Osteoblast (primary cell): ENCODE results near the gene TMEM14C. TPM values are rescaled to one million over a fixed set of nuclear protein-coding genes. Genes with fewer than 3 reads are reported as not detected.

ENCODE experiments used
- DNase-seq: peaks from one replicate; pipeline ENCODE4 v3.0.0; 2011; ENCODE audit warnings: low spot score, mixed read lengths; ENCODE audit not compliant: insufficient read length; ENCODE audit errors: missing footprints
- H2AFZ ChIP-seq: 2 replicates; pipeline ENCODE4 v1.6.0; 2011; ENCODE audit warnings: mild to moderate bottlenecking, low read length
- H3K27ac ChIP-seq: 2 replicates; pipeline ENCODE4 v1.5.1; 2011; ENCODE audit warnings: mild to moderate bottlenecking, low read depth, low read length, moderate library complexity
- H3K27me3 ChIP-seq: 2 replicates; pipeline ENCODE4 v1.6.0; 2012; ENCODE audit warnings: mild to moderate bottlenecking, control low read depth, inconsistent platforms, low read length, moderate library complexity; ENCODE audit not compliant: insufficient read depth
- H3K36me3 ChIP-seq: 2 replicates; pipeline ENCODE4 v1.5.1; 2011; ENCODE audit warnings: mild to moderate bottlenecking, low read length, control low read depth, moderate library complexity; ENCODE audit not compliant: insufficient read depth
- H3K4me1 ChIP-seq: 2 replicates; pipeline ENCODE4 v1.5.1; 2011; ENCODE audit warnings: mild to moderate bottlenecking, low read length, control low read depth, moderate library complexity; ENCODE audit not compliant: insufficient read depth
- H3K4me2 ChIP-seq: 2 replicates; pipeline ENCODE4 v1.6.0; 2011; ENCODE audit warnings: mild to moderate bottlenecking, low read length; ENCODE audit not compliant: insufficient read depth
- H3K4me3 ChIP-seq: fragments of 200-600 bp; sonication (generic); 3 replicates; pipeline ENCODE4 v1.5.1; 2012; ENCODE audit warnings: mild to moderate bottlenecking, low read length, inconsistent platforms; ENCODE audit not compliant: insufficient read depth
- H3K79me2 ChIP-seq: 2 replicates; pipeline ENCODE4 v1.6.0; 2012; ENCODE audit warnings: mild to moderate bottlenecking, low read length, control low read depth, inconsistent platforms; ENCODE audit not compliant: insufficient read depth
- H3K9me3 ChIP-seq: 2 replicates; pipeline ENCODE4 v1.5.1; 2011; ENCODE audit warnings: low read depth, low read length, control low read depth
- H4K20me1 ChIP-seq: 2 replicates; pipeline ENCODE4 v1.6.0; 2012; ENCODE audit warnings: mild to moderate bottlenecking, low read length, control low read depth; ENCODE audit not compliant: insufficient read depth
- total RNA-seq: library from RNA; depleted of rRNA; stranded (reverse); fragments of >200 nt; gene quantifications from 2 replicates; pipeline ENCODE4 v1.2.3, GENCODE V29; 2012
- TF ChIP-seq, protein P1 (sequence below): IDR thresholded peaks from 2 replicates; pipeline ENCODE4 v1.5.1; 2011; ENCODE audit warnings: mild to moderate bottlenecking, low read depth, low read length, moderate library complexity; ENCODE audit errors: extremely low read depth

Gene TMEM14C
- total RNA-seq = 131 and 155 TPM in 2 replicates

GRCh38 chr6:10722820-10723566, at the start of gene TMEM14C:
Gene TMEM14C, plus strand, starts transcription at chr6:10723070. Its CDS starts 1,544 bp downstream, at chr6:10724614.
- H3K4me1 ChIP-seq = peaks cover 15% of the 10 kb centered on the region
- TF ChIP-seq, protein P1, sequence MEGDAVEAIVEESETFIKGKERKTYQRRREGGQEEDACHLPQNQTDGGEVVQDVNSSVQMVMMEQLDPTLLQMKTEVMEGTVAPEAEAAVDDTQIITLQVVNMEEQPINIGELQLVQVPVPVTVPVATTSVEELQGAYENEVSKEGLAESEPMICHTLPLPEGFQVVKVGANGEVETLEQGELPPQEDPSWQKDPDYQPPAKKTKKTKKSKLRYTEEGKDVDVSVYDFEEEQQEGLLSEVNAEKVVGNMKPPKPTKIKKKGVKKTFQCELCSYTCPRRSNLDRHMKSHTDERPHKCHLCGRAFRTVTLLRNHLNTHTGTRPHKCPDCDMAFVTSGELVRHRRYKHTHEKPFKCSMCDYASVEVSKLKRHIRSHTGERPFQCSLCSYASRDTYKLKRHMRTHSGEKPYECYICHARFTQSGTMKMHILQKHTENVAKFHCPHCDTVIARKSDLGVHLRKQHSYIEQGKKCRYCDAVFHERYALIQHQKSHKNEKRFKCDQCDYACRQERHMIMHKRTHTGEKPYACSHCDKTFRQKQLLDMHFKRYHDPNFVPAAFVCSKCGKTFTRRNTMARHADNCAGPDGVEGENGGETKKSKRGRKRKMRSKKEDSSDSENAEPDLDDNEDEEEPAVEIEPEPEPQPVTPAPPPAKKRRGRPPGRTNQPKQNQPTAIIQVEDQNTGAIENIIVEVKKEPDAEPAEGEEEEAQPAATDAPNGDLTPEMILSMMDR = no peak
- H3K27me3 ChIP-seq = no peaks in the 10 kb centered on the region
- H3K79me2 ChIP-seq = peaks cover 39% of the 10 kb centered on the region
- peaks cover 17% of the 10 kb centered on the region for H3K36me3 ChIP-seq
- no peaks in the 10 kb centered on the region for H3K9me3 ChIP-seq
- H4K20me1 ChIP-seq = no peaks in the 10 kb centered on the region
- peak within 1 kb of the TSS; percentile 92 for H3K4me3 ChIP-seq
- peak within 1 kb of the TSS; percentile 86 for H3K27ac ChIP-seq
- peak within 1 kb of the TSS; percentile 98 for H2AFZ ChIP-seq
- peak; percentile 99 for DNase-seq
- H3K4me2 ChIP-seq = peak within 1 kb of the TSS; percentile 99

DNA sequence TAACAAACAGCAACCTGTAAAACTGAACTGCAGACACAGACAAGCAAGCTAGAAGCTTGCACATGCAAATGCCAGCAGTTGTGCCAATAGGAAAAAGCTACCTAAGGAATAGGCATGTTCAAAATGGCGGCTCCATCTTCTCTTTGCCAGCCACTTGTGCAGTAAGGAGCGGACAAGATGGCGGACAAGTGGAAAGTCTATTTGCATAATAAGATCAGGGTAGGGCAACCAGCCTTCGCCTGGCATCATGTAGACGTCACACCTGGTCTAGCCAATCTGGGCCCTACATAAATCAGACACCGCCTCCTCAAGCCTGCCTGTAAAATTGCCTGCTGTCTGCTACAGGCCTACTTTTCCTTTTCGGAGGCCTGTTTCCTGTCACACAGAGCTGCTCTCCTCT, 46.5 kb upstream of the TMEM14C start:
- TF ChIP-seq, protein P1 = no peak
- Histone ChIP-seq H3K4me1 (no peaks in the 10 kb centered on the region), H4K20me1 (no peaks in the 10 kb centered on the region), H3K4me3 (no peak overlapping the region), H3K36me3 (no peaks in the 10 kb centered on the region), H3K27ac (no peak overlapping the region), H3K27me3 (no peaks in the 10 kb centered on the region), H3K79me2 (no peaks in the 10 kb centered on the region), H2AFZ (no peak overlapping the region), H3K4me2 (no peak overlapping the region), H3K9me3 (no peaks in the 10 kb centered on the region)
- no peak for DNase-seq

DNA sequence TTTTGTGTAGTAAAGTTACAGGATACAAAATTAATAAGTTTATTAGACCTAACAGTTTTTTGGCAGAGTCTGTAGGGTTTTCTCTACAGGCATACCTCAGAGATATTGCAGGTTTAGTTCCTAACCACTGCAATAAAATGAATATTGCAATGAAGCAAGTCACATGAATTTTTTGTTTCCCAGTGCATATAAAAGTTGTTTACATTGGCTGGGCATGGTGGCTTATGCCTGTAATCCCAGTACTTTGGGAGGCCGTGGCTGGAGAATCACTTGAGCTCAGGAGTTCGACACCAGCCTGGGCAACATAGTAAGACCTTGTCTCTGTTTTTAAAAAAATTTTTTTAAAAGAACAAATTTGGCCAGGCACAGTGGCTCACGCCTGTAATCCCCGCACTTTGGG, 44.4 kb upstream of the TMEM14C start:
- no peak for DNase-seq
- Histone ChIP-seq H3K36me3 (no peaks in the 10 kb centered on the region), H3K27ac (no peak overlapping the region), H3K4me2 (no peak overlapping the region), H3K4me3 (no peak overlapping the region), H3K9me3 (no peaks in the 10 kb centered on the region), H3K79me2 (no peaks in the 10 kb centered on the region), H3K4me1 (no peaks in the 10 kb centered on the region), H4K20me1 (no peaks in the 10 kb centered on the region), H2AFZ (no peak overlapping the region), H3K27me3 (no peaks in the 10 kb centered on the region)
- TF ChIP-seq, protein P1 = no peak

DNA sequence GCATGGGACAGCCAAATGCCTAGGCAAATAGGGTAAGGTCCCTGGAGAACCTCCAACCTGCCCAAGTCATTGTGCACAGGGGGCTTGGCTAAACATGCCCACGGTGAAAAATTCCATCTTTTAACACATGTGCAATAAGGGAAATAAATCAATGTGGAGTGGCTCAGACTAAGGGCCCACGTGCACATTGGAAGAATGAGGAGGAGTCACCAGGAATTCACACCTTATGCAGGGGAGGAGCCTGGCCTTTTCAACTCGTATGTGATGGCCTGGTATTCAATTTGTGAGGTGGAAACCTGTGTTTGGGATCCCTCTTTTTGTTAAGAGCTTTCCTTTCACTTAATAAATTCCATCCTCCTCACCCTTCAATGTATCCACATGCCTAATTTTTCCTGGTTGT, 41.1 kb upstream of the TMEM14C start:
- Histone ChIP-seq H4K20me1 (no peaks in the 10 kb centered on the region), H3K36me3 (no peaks in the 10 kb centered on the region), H3K4me2 (no peak overlapping the region), H3K27ac (no peak overlapping the region), H3K79me2 (no peaks in the 10 kb centered on the region), H3K9me3 (no peaks in the 10 kb centered on the region), H2AFZ (no peak overlapping the region), H3K27me3 (no peaks in the 10 kb centered on the region), H3K4me3 (no peak overlapping the region), H3K4me1 (no peaks in the 10 kb centered on the region)
- DNase-seq = no peak
- TF ChIP-seq, protein P1 = no peak
